Hair follicle dermal papilla cell (primary cell): ENCODE results near the gene TAS2R1. TPM values are rescaled to one million over a fixed set of nuclear protein-coding genes. Genes with fewer than 3 reads are reported as not detected.

ENCODE experiments used
- total RNA-seq: library from RNA; depleted of rRNA; stranded (reverse); fragments of >200 nt; gene quantifications from 2 replicates; pipeline ENCODE4 v1.2.3, GENCODE V29; 2012

TAS2R1 gene
- not detected in 2 replicates for total RNA-seq

GRCh38 chr5:9630251-9630650, at the start of gene TAS2R1:
TAS2R1 (minus strand) TSS chr5:9630351; CDS start chr5:9630032, 319 bp downstream.

Other genes starting within 250 kb of the TAS2R1 start
- gene SEMA5A, start 84.3 kb downstream of the TAS2R1 start, total RNA-seq: 42.0 and 59.4 TPM in 2 replicates